KOPT-K1 (cell line): ENCODE results near the gene KCNH1.

Experiments used
- H3K27ac ChIP-seq: fragments of 200-600 bp; sonication (generic); 2 replicates; pipeline ENCODE4 v1.5.1; 2016; ENCODE audit warnings: antibody characterized with exemption, mild to moderate bottlenecking, low read depth, low read length; ENCODE audit not compliant: poor library complexity, severe bottlenecking
- H3K36me3 ChIP-seq: fragments of 200-600 bp; sonication (generic); 2 replicates; pipeline ENCODE4 v1.5.1; 2017; ENCODE audit warnings: antibody characterized with exemption, mild to moderate bottlenecking, low read length, moderate library complexity; ENCODE audit not compliant: insufficient read depth
- H3K9me3 ChIP-seq: fragments of 200-600 bp; sonication (generic); 2 replicates; pipeline ENCODE4 v1.5.1; 2017; ENCODE audit warnings: antibody characterized with exemption, low read length, mild to moderate bottlenecking; ENCODE audit not compliant: insufficient read depth, poor library complexity, severe bottlenecking

KCNH1 gene

DNA sequence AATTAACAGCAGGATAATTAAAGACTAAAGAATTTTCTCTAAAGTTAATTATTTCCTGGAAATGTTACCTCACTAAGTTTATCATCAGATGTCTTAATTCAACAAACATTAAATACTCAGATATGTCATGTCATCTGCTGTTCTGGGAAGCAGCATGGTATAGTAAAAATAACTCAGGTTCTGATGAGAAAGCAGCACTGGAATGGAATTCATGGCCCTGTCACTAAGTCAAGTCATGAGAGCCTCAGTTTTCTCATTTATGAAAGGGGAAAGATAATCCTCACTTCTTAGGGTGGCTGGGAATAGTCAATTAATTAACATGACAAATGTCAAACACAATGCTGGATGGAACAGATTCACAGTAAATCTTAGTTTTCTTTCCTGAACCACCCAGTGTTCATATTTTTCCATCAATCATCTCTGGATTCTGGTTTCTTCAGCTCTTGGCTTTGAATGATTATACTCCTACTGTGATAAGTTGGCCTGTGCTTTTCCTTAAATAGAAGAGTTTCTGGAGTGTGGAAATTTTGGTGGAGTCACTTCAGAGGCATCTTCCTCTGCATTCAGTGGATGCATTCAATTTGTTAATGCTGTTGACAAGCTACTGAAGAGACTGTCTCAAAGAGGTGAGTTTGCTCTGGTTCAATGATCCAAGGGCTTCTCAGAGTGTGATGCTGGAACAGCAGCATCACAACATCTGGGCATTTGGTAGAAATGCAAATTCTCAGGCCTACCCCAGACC, 319.4 kb downstream of the KCNH1 start:
- H3K9me3 ChIP-seq, result peaks cover 11% of the 10 kb centered on the region
- H3K36me3 ChIP-seq, result no peaks in the 10 kb centered on the region
- H3K27ac ChIP-seq, result no peak overlapping the region

GRCh38 chr1:210801501-210801900, 332.4 kb downstream of the KCNH1 start:
- Histone ChIP-seq H3K9me3 (no peaks in the 10 kb centered on the region), H3K27ac (no peak overlapping the region), H3K36me3 (no peaks in the 10 kb centered on the region)

- H3K9me3 ChIP-seq, result no peaks in the 10 kb centered on the region
- no peak overlapping the region for H3K27ac ChIP-seq
- H3K36me3 ChIP-seq, result no peaks in the 10 kb centered on the region
Measured at GRCh38 chr1:210800756-210801155, 333.2 kb downstream of the KCNH1 start.

- Histone ChIP-seq H3K9me3 (no peaks in the 10 kb centered on the region), H3K27ac (no peak overlapping the region), H3K36me3 (no peaks in the 10 kb centered on the region)
Measured at GRCh38 chr1:210800301-210800700, 333.6 kb downstream of the KCNH1 start.

DNA sequence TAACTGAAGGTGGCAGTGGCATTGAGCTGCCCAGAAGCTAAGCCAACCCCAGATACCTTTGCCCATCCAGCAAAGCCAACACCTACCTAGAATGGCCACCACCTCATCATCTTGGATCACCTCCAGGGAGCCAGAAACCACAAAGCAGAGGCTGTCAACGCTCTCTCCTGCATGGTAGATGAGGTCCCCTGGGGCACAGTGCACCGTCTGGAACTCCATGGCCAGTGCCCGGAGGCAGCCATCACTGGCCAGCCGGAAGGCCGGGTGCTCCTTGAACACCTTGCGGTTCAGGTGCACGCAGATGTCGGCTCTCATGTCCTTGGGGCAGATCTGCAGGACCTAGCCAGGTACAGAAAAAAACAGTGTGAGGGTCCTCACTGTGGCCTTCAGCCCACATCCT, 336.5 kb downstream of the KCNH1 start:
- no peak overlapping the region for H3K27ac ChIP-seq

DNA sequence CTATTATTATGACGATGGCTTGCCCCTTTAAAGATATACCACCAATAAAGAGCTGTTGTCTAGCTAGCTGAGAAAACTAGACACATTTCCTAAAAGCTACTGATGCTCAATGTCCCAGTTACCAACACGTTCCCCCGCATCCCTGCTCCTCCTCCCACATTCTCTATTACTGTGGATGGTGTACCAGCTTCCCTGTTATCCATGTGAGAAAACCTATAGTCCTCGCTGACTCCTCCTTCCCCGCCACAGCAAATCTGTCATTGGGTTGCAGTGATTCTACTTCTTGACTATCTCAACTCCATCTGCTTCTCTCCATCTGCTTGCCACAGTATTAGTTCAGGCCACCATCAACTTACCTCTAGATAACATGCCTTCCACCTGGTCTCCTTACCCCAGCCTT, 337.5 kb downstream of the KCNH1 start:
- H3K36me3 ChIP-seq, result no peaks in the 10 kb centered on the region
- no peak overlapping the region for H3K27ac ChIP-seq
- H3K9me3 ChIP-seq, result no peaks in the 10 kb centered on the region

More for the DNA sequence above, 336.5 kb downstream of the KCNH1 start:
- Histone ChIP-seq H3K36me3 (no peaks in the 10 kb centered on the region), H3K9me3 (no peaks in the 10 kb centered on the region)

DNA sequence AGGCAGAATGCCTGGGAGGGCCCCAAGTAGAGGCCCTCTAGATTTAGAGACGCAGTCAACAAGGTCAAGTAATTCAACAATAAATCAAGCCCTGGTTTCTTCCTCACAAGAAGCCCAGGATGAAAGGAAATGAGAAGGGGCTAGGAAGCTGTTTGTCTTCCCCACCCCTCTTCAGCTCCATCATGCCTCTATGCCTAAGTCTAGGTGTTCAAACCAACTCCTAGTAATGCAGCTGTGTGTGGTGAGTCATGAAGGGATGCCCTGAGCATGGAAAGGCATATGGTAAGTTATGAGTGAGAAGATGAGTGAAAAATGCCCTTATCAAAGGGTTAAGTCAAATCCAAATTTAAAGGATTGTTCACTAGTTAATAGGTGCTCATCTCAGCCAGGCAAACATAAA, 339.5 kb downstream of the KCNH1 start:
- H3K27ac ChIP-seq, result no peak overlapping the region
- no peaks in the 10 kb centered on the region for H3K36me3 ChIP-seq
- H3K9me3 ChIP-seq, result no peaks in the 10 kb centered on the region

- no peaks in the 10 kb centered on the region for H3K36me3 ChIP-seq
- H3K27ac ChIP-seq, result no peak overlapping the region
- H3K9me3 ChIP-seq, result no peaks in the 10 kb centered on the region
Measured at GRCh38 chr1:210792250-210793102, 341.5 kb downstream of the KCNH1 start.

GRCh38 chr1:210790196-210790595, 343.8 kb downstream of the KCNH1 start:
- no peaks in the 10 kb centered on the region for H3K36me3 ChIP-seq
- H3K27ac ChIP-seq, result peak overlapping the region; percentile 6
- no peaks in the 10 kb centered on the region for H3K9me3 ChIP-seq

- Histone ChIP-seq H3K36me3 (no peaks in the 10 kb centered on the region), H3K9me3 (no peaks in the 10 kb centered on the region), H3K27ac (no peak overlapping the region)
Measured at GRCh38 chr1:210787800-210788199, 346.1 kb downstream of the KCNH1 start.

DNA sequence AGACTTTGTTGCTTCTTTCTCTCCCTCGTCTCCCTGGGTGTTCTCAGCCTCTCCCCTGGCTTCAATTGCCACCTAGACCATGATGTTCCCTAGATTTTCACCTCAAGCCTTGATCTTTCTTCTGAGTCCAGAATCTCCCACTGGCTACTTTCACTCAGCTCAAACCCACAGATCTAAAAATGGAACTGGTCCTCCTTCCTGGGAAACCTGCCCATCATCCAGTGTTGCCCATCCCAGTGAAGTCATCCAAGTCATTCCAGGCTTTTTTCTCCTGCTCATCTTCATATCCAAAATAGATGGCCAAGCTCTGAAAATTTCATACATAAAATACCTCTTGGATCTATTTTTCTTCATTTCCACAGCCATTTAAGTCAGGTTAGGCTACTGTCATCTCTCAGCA, 347.4 kb downstream of the KCNH1 start:
- no peaks in the 10 kb centered on the region for H3K9me3 ChIP-seq
- H3K27ac ChIP-seq, result no peak overlapping the region
- H3K36me3 ChIP-seq, result no peaks in the 10 kb centered on the region

- H3K9me3 ChIP-seq, result no peaks in the 10 kb centered on the region
- no peak overlapping the region for H3K27ac ChIP-seq
- H3K36me3 ChIP-seq, result no peaks in the 10 kb centered on the region
Measured at GRCh38 chr1:210783925-210784324, 350.0 kb downstream of the KCNH1 start.

DNA sequence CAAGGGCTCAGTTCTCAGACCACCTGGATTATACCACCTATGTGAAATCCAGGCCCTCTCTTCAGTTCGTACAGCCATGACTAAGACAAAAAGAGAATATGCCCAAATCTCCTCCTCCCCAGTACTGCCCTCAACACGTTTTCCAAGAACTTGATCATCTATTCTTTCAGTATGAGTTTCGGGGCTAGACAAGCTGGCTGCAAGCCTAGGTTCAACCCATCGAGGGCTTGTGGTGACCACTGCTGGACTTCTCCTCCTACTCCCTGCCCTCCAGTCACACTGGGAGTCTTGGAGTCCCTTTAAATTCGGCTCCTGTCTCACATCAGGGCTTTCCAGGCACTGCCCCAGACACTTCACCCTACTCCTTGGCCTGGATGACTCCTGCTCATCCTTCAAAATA, 352.3 kb downstream of the KCNH1 start:
- Histone ChIP-seq H3K9me3 (no peaks in the 10 kb centered on the region), H3K27ac (no peak overlapping the region), H3K36me3 (no peaks in the 10 kb centered on the region)

- Histone ChIP-seq H3K36me3 (no peaks in the 10 kb centered on the region), H3K9me3 (no peaks in the 10 kb centered on the region), H3K27ac (no peak overlapping the region)
Measured at GRCh38 chr1:210779269-210779668, 354.7 kb downstream of the KCNH1 start.

DNA sequence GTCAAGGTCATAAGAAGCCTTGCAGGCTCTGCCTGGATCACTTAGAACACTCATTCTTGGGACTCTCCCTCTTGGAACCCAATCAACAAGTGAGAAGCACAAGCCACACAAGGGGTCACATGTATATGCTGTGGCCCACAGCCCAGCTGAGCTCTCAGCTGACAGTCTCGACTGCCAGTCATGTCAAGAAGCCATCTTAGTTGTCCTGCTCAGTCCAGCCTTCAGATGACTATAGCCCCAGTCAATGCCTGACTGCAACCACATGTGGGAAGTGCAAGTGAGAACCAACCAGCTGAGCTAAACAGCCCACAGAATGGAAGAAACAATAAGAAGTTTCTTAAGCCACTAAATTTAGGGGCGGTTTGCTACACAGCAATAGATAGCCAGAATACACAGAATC, 356.0 kb downstream of the KCNH1 start:
- Histone ChIP-seq H3K36me3 (no peaks in the 10 kb centered on the region), H3K9me3 (no peaks in the 10 kb centered on the region), H3K27ac (no peak overlapping the region)

DNA sequence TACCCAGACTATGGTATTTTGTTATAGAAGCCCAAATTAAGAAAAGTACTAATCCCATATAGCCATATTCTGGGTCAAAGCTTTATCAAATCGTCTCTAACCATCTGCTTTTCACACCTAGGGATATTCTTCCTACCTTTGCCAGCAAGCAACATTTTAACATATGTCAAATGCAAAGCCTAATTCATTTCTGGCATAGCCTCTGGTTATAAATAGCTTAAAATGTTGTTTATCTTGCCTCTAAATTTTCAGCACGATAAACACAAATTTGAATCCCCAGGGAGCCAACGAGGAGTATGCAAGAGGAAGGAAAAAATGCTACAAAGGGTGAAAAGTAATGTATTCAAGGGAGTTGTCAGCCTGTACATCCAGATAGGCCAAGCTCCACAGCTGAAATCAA, 357.2 kb downstream of the KCNH1 start:
- H3K9me3 ChIP-seq, result no peaks in the 10 kb centered on the region
- H3K36me3 ChIP-seq, result no peaks in the 10 kb centered on the region
- no peak overlapping the region for H3K27ac ChIP-seq
